ENCODE results near the gene AGAP9. TPM values are rescaled to one million over a fixed set of nuclear protein-coding genes. Genes with fewer than 3 reads are reported as not detected.
"Not testable (repeated sequence)": the region's sequence is repeated elsewhere in the genome, so short reads cannot be mapped to it uniquely, and the experiment has no call there.

AGAP9 gene
- total RNA-seq, 1 donor from 2014 or later, result 23.7 TPM

GRCh38 chr10:47482367-47482766 lies 41.1 kb downstream of the AGAP9 start:
- not testable (repeated sequence) for H3K27ac Mint-ChIP-seq (ENCODE audit: unreplicated experiment); H3K4me3 Mint-ChIP-seq (ENCODE audit: unreplicated experiment); H3K9me3 Mint-ChIP-seq (ENCODE audit: unreplicated experiment); H3K36me3 Mint-ChIP-seq (ENCODE audit: unreplicated experiment); DNase-seq; H3K4me1 Mint-ChIP-seq (ENCODE audit: low read depth, unreplicated experiment); H3K27me3 Mint-ChIP-seq (ENCODE audit: unreplicated experiment)

- not testable (repeated sequence) for H3K27ac Mint-ChIP-seq (ENCODE audit: unreplicated experiment); H3K4me1 Mint-ChIP-seq (ENCODE audit: low read depth, unreplicated experiment); H3K36me3 Mint-ChIP-seq (ENCODE audit: unreplicated experiment); DNase-seq; H3K27me3 Mint-ChIP-seq (ENCODE audit: unreplicated experiment); H3K4me3 Mint-ChIP-seq (ENCODE audit: unreplicated experiment); H3K9me3 Mint-ChIP-seq (ENCODE audit: unreplicated experiment)
These were observed 41.7 kb downstream of the AGAP9 start for GRCh38 chr10:47481768-47482181.

GRCh38 chr10:47481182-47481766 lies 42.2 kb downstream of the AGAP9 start:
- DNase-seq; H3K27ac Mint-ChIP-seq (ENCODE audit: unreplicated experiment); H3K36me3 Mint-ChIP-seq (ENCODE audit: unreplicated experiment); H3K4me1 Mint-ChIP-seq (ENCODE audit: low read depth, unreplicated experiment); H3K9me3 Mint-ChIP-seq (ENCODE audit: unreplicated experiment); H3K27me3 Mint-ChIP-seq (ENCODE audit: unreplicated experiment); H3K4me3 Mint-ChIP-seq (ENCODE audit: unreplicated experiment): not testable (repeated sequence)

- H3K27ac Mint-ChIP-seq (ENCODE audit: unreplicated experiment); H3K4me3 Mint-ChIP-seq (ENCODE audit: unreplicated experiment); H3K4me1 Mint-ChIP-seq (ENCODE audit: low read depth, unreplicated experiment); H3K9me3 Mint-ChIP-seq (ENCODE audit: unreplicated experiment); H3K27me3 Mint-ChIP-seq (ENCODE audit: unreplicated experiment); H3K36me3 Mint-ChIP-seq (ENCODE audit: unreplicated experiment); DNase-seq: not testable (repeated sequence)
These were observed 43.3 kb downstream of the AGAP9 start for GRCh38 chr10:47480133-47480532.

- not testable (repeated sequence) for H3K27me3 Mint-ChIP-seq (ENCODE audit: unreplicated experiment); H3K27ac Mint-ChIP-seq (ENCODE audit: unreplicated experiment); H3K36me3 Mint-ChIP-seq (ENCODE audit: unreplicated experiment); H3K4me1 Mint-ChIP-seq (ENCODE audit: low read depth, unreplicated experiment); H3K9me3 Mint-ChIP-seq (ENCODE audit: unreplicated experiment); DNase-seq; H3K4me3 Mint-ChIP-seq (ENCODE audit: unreplicated experiment)
These were observed 45.3 kb downstream of the AGAP9 start for GRCh38 chr10:47478114-47478513.

GRCh38 chr10:47477078-47477477 lies 46.4 kb downstream of the AGAP9 start:
- not testable (repeated sequence) for DNase-seq; H3K36me3 Mint-ChIP-seq (ENCODE audit: unreplicated experiment); H3K27ac Mint-ChIP-seq (ENCODE audit: unreplicated experiment); H3K4me3 Mint-ChIP-seq (ENCODE audit: unreplicated experiment); H3K4me1 Mint-ChIP-seq (ENCODE audit: low read depth, unreplicated experiment); H3K27me3 Mint-ChIP-seq (ENCODE audit: unreplicated experiment); H3K9me3 Mint-ChIP-seq (ENCODE audit: unreplicated experiment)

- H3K27ac Mint-ChIP-seq (ENCODE audit: unreplicated experiment); DNase-seq; H3K36me3 Mint-ChIP-seq (ENCODE audit: unreplicated experiment): not testable (repeated sequence)
These were observed 48.3 kb downstream of the AGAP9 start for GRCh38 chr10:47475101-47475500.

GRCh38 chr10:47473516-47473915 lies 49.9 kb downstream of the AGAP9 start:
- H3K36me3 Mint-ChIP-seq (ENCODE audit: unreplicated experiment); H3K9me3 Mint-ChIP-seq (ENCODE audit: unreplicated experiment); H3K4me1 Mint-ChIP-seq (ENCODE audit: low read depth, unreplicated experiment); H3K27ac Mint-ChIP-seq (ENCODE audit: unreplicated experiment); H3K27me3 Mint-ChIP-seq (ENCODE audit: unreplicated experiment); H3K4me3 Mint-ChIP-seq (ENCODE audit: unreplicated experiment); DNase-seq: not testable (repeated sequence)

More at GRCh38 chr10:47475101-47475500, 48.3 kb downstream of the AGAP9 start:
- H3K9me3 Mint-ChIP-seq (ENCODE audit: unreplicated experiment); H3K27me3 Mint-ChIP-seq (ENCODE audit: unreplicated experiment); H3K4me1 Mint-ChIP-seq (ENCODE audit: low read depth, unreplicated experiment); H3K4me3 Mint-ChIP-seq (ENCODE audit: unreplicated experiment): not testable (repeated sequence)

- H3K4me3 Mint-ChIP-seq (ENCODE audit: unreplicated experiment); H3K9me3 Mint-ChIP-seq (ENCODE audit: unreplicated experiment); DNase-seq; H3K27me3 Mint-ChIP-seq (ENCODE audit: unreplicated experiment); H3K36me3 Mint-ChIP-seq (ENCODE audit: unreplicated experiment); H3K4me1 Mint-ChIP-seq (ENCODE audit: low read depth, unreplicated experiment); H3K27ac Mint-ChIP-seq (ENCODE audit: unreplicated experiment): not testable (repeated sequence)
These were observed 50.8 kb downstream of the AGAP9 start for GRCh38 chr10:47472647-47473046.

- H3K4me3 Mint-ChIP-seq (ENCODE audit: unreplicated experiment); H3K27me3 Mint-ChIP-seq (ENCODE audit: unreplicated experiment); H3K36me3 Mint-ChIP-seq (ENCODE audit: unreplicated experiment); H3K9me3 Mint-ChIP-seq (ENCODE audit: unreplicated experiment); H3K4me1 Mint-ChIP-seq (ENCODE audit: low read depth, unreplicated experiment); H3K27ac Mint-ChIP-seq (ENCODE audit: unreplicated experiment); DNase-seq: not testable (repeated sequence)
These were observed 51.4 kb downstream of the AGAP9 start for GRCh38 chr10:47472072-47472471.

GRCh38 chr10:47468731-47469528 lies 54.5 kb downstream of the AGAP9 start:
- H3K27ac Mint-ChIP-seq (ENCODE audit: unreplicated experiment); H3K36me3 Mint-ChIP-seq (ENCODE audit: unreplicated experiment); H3K9me3 Mint-ChIP-seq (ENCODE audit: unreplicated experiment); H3K4me1 Mint-ChIP-seq (ENCODE audit: low read depth, unreplicated experiment); H3K4me3 Mint-ChIP-seq (ENCODE audit: unreplicated experiment); DNase-seq; H3K27me3 Mint-ChIP-seq (ENCODE audit: unreplicated experiment): not testable (repeated sequence)

GRCh38 chr10:47467957-47468356 lies 55.5 kb downstream of the AGAP9 start:
- DNase-seq; H3K36me3 Mint-ChIP-seq (ENCODE audit: unreplicated experiment); H3K4me1 Mint-ChIP-seq (ENCODE audit: low read depth, unreplicated experiment); H3K27ac Mint-ChIP-seq (ENCODE audit: unreplicated experiment); H3K27me3 Mint-ChIP-seq (ENCODE audit: unreplicated experiment); H3K9me3 Mint-ChIP-seq (ENCODE audit: unreplicated experiment); H3K4me3 Mint-ChIP-seq (ENCODE audit: unreplicated experiment): not testable (repeated sequence)

All from glutamatergic neuron (in vitro differentiated cells).